ENCODE results near the gene FAAH2. TPM values are rescaled to one million over a fixed set of nuclear protein-coding genes. Genes with fewer than 3 reads are reported as not detected.
"Not testable (repeated sequence)": the region's sequence is repeated elsewhere in the genome, so short reads cannot be mapped to it uniquely, and the experiment has no call there.

Gene FAAH2
- total and polyA plus RNA-seq, 9 donors, result 0.29 to 34.7 (median 1.2) TPM

GRCh38 chrX:57313583-57314215 lies 27.2 kb downstream of the FAAH2 start:
- intact Hi-C loops (cut with DNase I), result no loop called here
- no peaks in the 10 kb centered on the region for H3K9me3 ChIP-seq
- no peaks in the 10 kb centered on the region for H3K36me3 ChIP-seq
- no peaks in the 10 kb centered on the region for H3K4me1 ChIP-seq (ENCODE audit: insufficient read depth)
- H3K4me3 ChIP-seq, result no peak overlapping the region
- WGBS, 3 donors, result 81 to 82% (median 82%) methylated on average over 2 of the region's 2 CpGs
- TF ChIP-seq EP300 (IDR thresholded peaks at IDR 0.05), result no peak
- no peak for TF ChIP-seq CTCF (IDR thresholded peaks at IDR 0.05)
- no peak for TF ChIP-seq POLR2A (IDR thresholded peaks at IDR 0.05)
- H3K27ac ChIP-seq, result no peak overlapping the region
- H3K27me3 ChIP-seq, result no peaks in the 10 kb centered on the region
- no peak for DNase-seq

GRCh38 chrX:57329008-57329407 lies 42.5 kb downstream of the FAAH2 start:
- H3K4me3 ChIP-seq, result no peak overlapping the region
- no peak for DNase-seq
- H3K9me3 ChIP-seq, result no peaks in the 10 kb centered on the region
- H3K4me1 ChIP-seq (ENCODE audit: insufficient read depth), result no peaks in the 10 kb centered on the region
- H3K27ac ChIP-seq, result no peak overlapping the region
- intact Hi-C loops (cut with DNase I), result no loop called here
- no peaks in the 10 kb centered on the region for H3K27me3 ChIP-seq
- H3K36me3 ChIP-seq, result no peaks in the 10 kb centered on the region
- TF ChIP-seq CTCF (IDR thresholded peaks at IDR 0.05) (no peak), EP300 (IDR thresholded peaks at IDR 0.05) (no peak), POLR2A (IDR thresholded peaks at IDR 0.05) (no peak)

GRCh38 chrX:57335790-57336189 lies 49.3 kb downstream of the FAAH2 start:
- H3K36me3 ChIP-seq; H3K9me3 ChIP-seq; H3K4me1 ChIP-seq (ENCODE audit: insufficient read depth); DNase-seq; H3K27me3 ChIP-seq; H3K27ac ChIP-seq; intact Hi-C loops (cut with DNase I); H3K4me3 ChIP-seq: not testable (repeated sequence)
- WGBS, 3 donors, result 74 to 82% (median 75%) methylated on average over 2 of the region's 2 CpGs

GRCh38 chrX:57353472-57354132 lies 67.1 kb downstream of the FAAH2 start:
- H3K27ac ChIP-seq, result no peak overlapping the region
- H3K27me3 ChIP-seq, result no peaks in the 10 kb centered on the region
- no peak overlapping the region for H3K4me3 ChIP-seq
- no peak for TF ChIP-seq CTCF (IDR thresholded peaks at IDR 0.05)
- no peak for TF ChIP-seq EP300 (IDR thresholded peaks at IDR 0.05)
- no peak for TF ChIP-seq POLR2A (IDR thresholded peaks at IDR 0.05)
- no peaks in the 10 kb centered on the region for H3K9me3 ChIP-seq
- WGBS, 3 donors, result 46 to 54% (median 50%) methylated on average over 2 of the region's 2 CpGs
- no peaks in the 10 kb centered on the region for H3K36me3 ChIP-seq
- DNase-seq, result no peak
- no peaks in the 10 kb centered on the region for H3K4me1 ChIP-seq (ENCODE audit: insufficient read depth)
- intact Hi-C loops (cut with DNase I), result no loop called here

- H3K36me3 ChIP-seq, result no peaks in the 10 kb centered on the region
- no peak overlapping the region for H3K4me3 ChIP-seq
- TF ChIP-seq POLR2A (IDR thresholded peaks at IDR 0.05) (no peak), EP300 (IDR thresholded peaks at IDR 0.05) (no peak), CTCF (IDR thresholded peaks at IDR 0.05) (no peak)
- WGBS, 3 donors, result 18 to 45% (median 24%) methylated on average over 1 of the region's 1 CpG
- no peak overlapping the region for H3K27ac ChIP-seq
- no peaks in the 10 kb centered on the region for H3K4me1 ChIP-seq (ENCODE audit: insufficient read depth)
- intact Hi-C loops (cut with DNase I), result no loop called here
- no peaks in the 10 kb centered on the region for H3K27me3 ChIP-seq
- no peaks in the 10 kb centered on the region for H3K9me3 ChIP-seq
- DNase-seq, result no peak
These were observed 77.6 kb downstream of the FAAH2 start for GRCh38 chrX:57364145-57364544.

All from ovary (tissue), 9 donors.